HEK293 (cell line): ENCODE data around the gene ZBTB37.

ENCODE experiments used
- BCL11B ChIP-seq: fragments of 450-650 bp; formaldehyde crosslinking; IDR thresholded peaks from 2 replicates; pipeline ENCODE4 v1.5.1; 2016; ENCODE audit warnings: low read depth, missing biosample characterization, missing genetic modification characterization
- KLF10 ChIP-seq: fragments of 450-650 bp; IDR thresholded peaks from 2 replicates; pipeline ENCODE4 v1.5.1; 2018; ENCODE audit warnings: missing biosample characterization, mild to moderate bottlenecking, missing genetic modification characterization
- KLF16 ChIP-seq: fragments of 450-650 bp; formaldehyde crosslinking; IDR thresholded peaks from 2 replicates; pipeline ENCODE4 v1.5.1; 2017; ENCODE audit warnings: missing biosample characterization, missing genetic modification characterization
- KLF7 ChIP-seq: fragments of 450-650 bp; formaldehyde crosslinking; IDR thresholded peaks from 2 replicates; pipeline ENCODE4 v1.5.1; 2016; ENCODE audit warnings: missing biosample characterization, missing genetic modification characterization, borderline replicate concordance
- KLF8 ChIP-seq: fragments of 450-650 bp; formaldehyde crosslinking; IDR thresholded peaks from 2 replicates; pipeline ENCODE4 v1.5.1; 2016; ENCODE audit warnings: missing biosample characterization, missing genetic modification characterization
- MEIS1 ChIP-seq: sonication (generic); formaldehyde crosslinking; IDR thresholded peaks from 2 replicates; pipeline ENCODE4 v1.8.1; 2022; ENCODE audit warnings: missing genetic modification reagents, mild to moderate bottlenecking, borderline replicate concordance
- OVOL3 ChIP-seq: fragments of 450-650 bp; formaldehyde crosslinking; IDR thresholded peaks from 2 replicates; pipeline ENCODE4 v1.5.1; 2016; ENCODE audit warnings: missing biosample characterization, missing genetic modification characterization
- SALL2 ChIP-seq: fragments of 450-650 bp; formaldehyde crosslinking; IDR thresholded peaks from 2 replicates; pipeline ENCODE4 v1.5.0; 2017; ENCODE audit warnings: missing biosample characterization, mild to moderate bottlenecking, missing genetic modification characterization, borderline replicate concordance
- SP3 ChIP-seq: fragments of 450-650 bp; formaldehyde crosslinking; IDR thresholded peaks from 2 replicates; pipeline ENCODE4 v1.5.1; 2016; ENCODE audit warnings: missing biosample characterization, missing genetic modification characterization
- TRIM28 ChIP-seq: IDR thresholded peaks from 2 replicates; pipeline ENCODE4 v1.6.1; 2011; ENCODE audit warnings: low read length, control low read depth, borderline replicate concordance
- ZNF121 ChIP-seq: fragments of 450-650 bp; formaldehyde crosslinking; IDR thresholded peaks from 2 replicates; pipeline ENCODE4 v1.5.1; 2016; ENCODE audit warnings: missing biosample characterization, missing genetic modification characterization
- ZNF138 ChIP-seq: fragments of 450-650 bp; formaldehyde crosslinking; IDR thresholded peaks from 2 replicates; pipeline ENCODE4 v1.5.1; 2016; ENCODE audit warnings: missing biosample characterization, missing genetic modification characterization, borderline replicate concordance
- ZNF214 ChIP-seq: fragments of 450-650 bp; formaldehyde crosslinking; IDR thresholded peaks from 2 replicates; pipeline ENCODE4 v1.5.1; 2017; ENCODE audit warnings: missing biosample characterization, mild to moderate bottlenecking, missing genetic modification characterization, borderline replicate concordance
- ZNF24 ChIP-seq: fragments of 450-650 bp; formaldehyde crosslinking; IDR thresholded peaks from 2 replicates; pipeline ENCODE4 v1.5.1; 2016; ENCODE audit warnings: missing biosample characterization, missing genetic modification characterization
- ZNF274 ChIP-seq, 2 experiments: fragments of 200-500 bp in 1 of 2; fragments of 450-650 bp in 1 of 2; sonication (Bioruptor generic) in 1 of 2; formaldehyde crosslinking in 1 of 2; IDR thresholded peaks; 2 replicates each; pipeline versions ENCODE4 v1.5.1 to v1.6.1; 2014 to 2016; ENCODE audit warnings: borderline replicate concordance in 1 of 2, inconsistent platforms in 1 of 2, low read length in 1 of 2, missing biosample characterization in 1 of 2, missing genetic modification characterization in 1 of 2
- ZNF335 ChIP-seq: fragments of 450-650 bp; formaldehyde crosslinking; conservative IDR thresholded peaks from 2 replicates; pipeline ENCODE4 v1.5.1; 2016; ENCODE audit warnings: missing biosample characterization, missing genetic modification characterization
- ZNF350 ChIP-seq: fragments of 450-650 bp; formaldehyde crosslinking; IDR thresholded peaks from 2 replicates; pipeline ENCODE4 v1.5.0; 2017; ENCODE audit warnings: missing biosample characterization, mild to moderate bottlenecking, missing genetic modification characterization
- ZNF391 ChIP-seq: fragments of 450-650 bp; formaldehyde crosslinking; IDR thresholded peaks from 2 replicates; pipeline ENCODE4 v1.5.1; 2016; ENCODE audit warnings: low read depth, missing biosample characterization, missing genetic modification characterization, borderline replicate concordance
- ZNF404 ChIP-seq: fragments of 450-650 bp; formaldehyde crosslinking; IDR thresholded peaks from 2 replicates; pipeline ENCODE4 v1.5.1; 2017; ENCODE audit warnings: missing biosample characterization, missing genetic modification characterization
- ZNF473 ChIP-seq: fragments of 450-650 bp; formaldehyde crosslinking; IDR thresholded peaks from 2 replicates; pipeline ENCODE4 v1.5.1; 2017; ENCODE audit warnings: missing biosample characterization, missing genetic modification characterization
- ZNF510 ChIP-seq: fragments of 450-650 bp; formaldehyde crosslinking; IDR thresholded peaks from 2 replicates; pipeline ENCODE4 v1.5.1; 2018; ENCODE audit warnings: mild to moderate bottlenecking, missing genetic modification characterization, missing biosample characterization; ENCODE audit not compliant: insufficient replicate concordance
- ZNF558 ChIP-seq: fragments of 450-650 bp; formaldehyde crosslinking; IDR thresholded peaks from 2 replicates; pipeline ENCODE4 v1.5.1; 2016; ENCODE audit warnings: missing biosample characterization, missing genetic modification characterization
- ZNF629 ChIP-seq: fragments of 450-650 bp; formaldehyde crosslinking; IDR thresholded peaks from 2 replicates; pipeline ENCODE4 v1.5.1; 2017; ENCODE audit warnings: missing biosample characterization, missing genetic modification characterization
- ZNF677 ChIP-seq: fragments of 450-650 bp; IDR thresholded peaks from 2 replicates; pipeline ENCODE4 v1.5.0; 2018; ENCODE audit warnings: missing biosample characterization, mild to moderate bottlenecking, missing genetic modification characterization, moderate library complexity
- ZNF76 ChIP-seq: fragments of 450-650 bp; formaldehyde crosslinking; IDR thresholded peaks from 2 replicates; pipeline ENCODE4; 2016; ENCODE audit warnings: low read depth, missing biosample characterization, missing genetic modification characterization, borderline replicate concordance
- ZNF791 ChIP-seq: fragments of 450-650 bp; formaldehyde crosslinking; IDR thresholded peaks from 2 replicates; pipeline ENCODE4 v1.5.1; 2016; ENCODE audit warnings: missing biosample characterization, missing genetic modification characterization
- ZXDB ChIP-seq: fragments of 450-650 bp; formaldehyde crosslinking; IDR thresholded peaks from 2 replicates; pipeline ENCODE4 v1.5.1; 2016; ENCODE audit warnings: missing biosample characterization, missing genetic modification characterization
- TF ChIP-seq, protein P1 (sequence below): fragments of 450-650 bp; formaldehyde crosslinking; IDR thresholded peaks from 2 replicates; pipeline ENCODE4 v1.5.1; 2016; ENCODE audit warnings: missing biosample characterization, missing genetic modification characterization
- TF ChIP-seq, protein P2 (sequence below): fragments of 450-650 bp; formaldehyde crosslinking; IDR thresholded peaks from 2 replicates; pipeline ENCODE4 v1.5.1; 2016; ENCODE audit warnings: missing biosample characterization, missing genetic modification characterization, low read depth
- TF ChIP-seq, protein P3 (sequence below): fragments of 450-650 bp; formaldehyde crosslinking; IDR thresholded peaks from 2 replicates; pipeline ENCODE4 v1.5.1; 2016; ENCODE audit warnings: missing biosample characterization, missing genetic modification characterization
- TF ChIP-seq, protein P4 (sequence below): fragments of 450-650 bp; formaldehyde crosslinking; IDR thresholded peaks from 2 replicates; pipeline ENCODE4 v1.5.1; 2016; ENCODE audit warnings: missing biosample characterization, missing genetic modification characterization
- TF ChIP-seq, protein P5 (sequence below): fragments of 450-650 bp; formaldehyde crosslinking; IDR thresholded peaks from 2 replicates; pipeline ENCODE4 v1.5.1; 2016; ENCODE audit warnings: missing biosample characterization, missing genetic modification characterization
- TF ChIP-seq, protein P6 (sequence below): fragments of 450-650 bp; IDR thresholded peaks from 2 replicates; pipeline ENCODE4 v1.5.1; 2018; ENCODE audit warnings: missing biosample characterization, missing genetic modification characterization

ZBTB37 gene

DNA sequence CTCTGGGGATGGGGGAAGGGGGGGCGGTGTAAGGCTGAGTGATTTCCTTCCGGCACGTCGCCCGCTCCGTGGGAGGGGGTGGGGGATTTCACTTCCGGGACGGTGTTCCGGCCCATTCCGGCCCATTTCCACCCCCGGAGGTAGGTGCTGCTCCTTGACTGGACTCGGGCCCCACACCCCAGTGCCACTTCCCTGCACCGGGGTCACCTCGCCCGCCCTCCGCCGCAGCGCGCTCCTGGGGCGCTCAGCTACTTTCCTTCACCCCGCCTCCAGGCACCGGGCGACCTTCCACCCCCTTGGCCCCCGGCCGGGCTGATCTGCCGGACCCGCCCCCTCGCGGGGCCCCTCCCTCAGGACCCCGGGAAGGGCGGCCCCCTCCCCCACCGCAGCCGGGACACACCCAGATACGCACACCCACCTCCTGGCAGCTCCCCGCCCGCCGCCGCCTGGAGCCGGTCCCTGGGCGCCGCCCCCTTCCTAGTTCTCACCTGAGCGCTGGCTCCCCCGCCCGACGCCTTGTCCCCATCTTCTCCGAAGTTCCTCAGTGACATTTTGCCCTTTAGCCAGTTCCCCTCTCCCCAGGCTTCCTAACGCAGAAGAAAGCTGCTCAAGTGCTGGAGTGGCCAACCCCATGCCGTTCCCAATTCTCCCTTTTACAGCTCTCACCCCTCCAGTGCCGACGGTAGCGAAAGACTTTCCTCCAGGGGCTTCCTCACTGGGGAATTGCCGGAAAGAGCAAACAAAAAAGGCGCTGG is at the start of gene ZBTB37 (continued):
- TF ChIP-seq, protein P1, sequence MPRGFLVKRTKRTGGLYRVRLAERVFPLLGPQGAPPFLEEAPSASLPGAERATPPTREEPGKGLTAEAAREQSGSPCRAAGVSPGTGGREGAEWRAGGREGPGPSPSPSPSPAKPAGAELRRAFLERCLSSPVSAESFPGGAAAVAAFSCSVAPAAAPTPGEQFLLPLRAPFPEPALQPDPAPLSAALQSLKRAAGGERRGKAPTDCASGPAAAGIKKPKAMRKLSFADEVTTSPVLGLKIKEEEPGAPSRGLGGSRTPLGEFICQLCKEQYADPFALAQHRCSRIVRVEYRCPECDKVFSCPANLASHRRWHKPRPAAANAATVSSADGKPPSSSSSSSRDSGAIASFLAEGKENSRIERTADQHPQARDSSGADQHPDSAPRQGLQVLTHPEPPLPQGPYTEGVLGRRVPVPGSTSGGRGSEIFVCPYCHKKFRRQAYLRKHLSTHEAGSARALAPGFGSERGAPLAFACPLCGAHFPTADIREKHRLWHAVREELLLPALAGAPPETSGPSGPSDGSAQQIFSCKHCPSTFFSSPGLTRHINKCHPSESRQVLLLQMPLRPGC = peak; percentile 47; the same call in 1 of the 2 replicates
- TF ChIP-seq ZNF121 (tag by site-specific recombination) = no peak
- peak; percentile 29; the same call in 1 of the 2 replicates for TF ChIP-seq ZNF391 (tag by site-specific recombination)
- TF ChIP-seq ZNF629 (tag by site-specific recombination) = peak; percentile 12; the same call in 1 of the 2 replicates
- no peak for TF ChIP-seq ZNF791 (tag by site-specific recombination)
- TF ChIP-seq ZNF76 (tag by site-specific recombination) = no peak; the same call in 1 of the 2 replicates
- TF ChIP-seq, protein P2, sequence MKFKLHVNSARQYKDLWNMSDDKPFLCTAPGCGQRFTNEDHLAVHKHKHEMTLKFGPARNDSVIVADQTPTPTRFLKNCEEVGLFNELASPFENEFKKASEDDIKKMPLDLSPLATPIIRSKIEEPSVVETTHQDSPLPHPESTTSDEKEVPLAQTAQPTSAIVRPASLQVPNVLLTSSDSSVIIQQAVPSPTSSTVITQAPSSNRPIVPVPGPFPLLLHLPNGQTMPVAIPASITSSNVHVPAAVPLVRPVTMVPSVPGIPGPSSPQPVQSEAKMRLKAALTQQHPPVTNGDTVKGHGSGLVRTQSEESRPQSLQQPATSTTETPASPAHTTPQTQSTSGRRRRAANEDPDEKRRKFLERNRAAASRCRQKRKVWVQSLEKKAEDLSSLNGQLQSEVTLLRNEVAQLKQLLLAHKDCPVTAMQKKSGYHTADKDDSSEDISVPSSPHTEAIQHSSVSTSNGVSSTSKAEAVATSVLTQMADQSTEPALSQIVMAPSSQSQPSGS = no peak
- TF ChIP-seq ZNF473 (tag by site-specific recombination) = no peak
- peak; percentile 94 for TF ChIP-seq SP3 (tag by site-specific recombination)
- TF ChIP-seq ZNF335 = peak; percentile 96
- TF ChIP-seq, protein P3, sequence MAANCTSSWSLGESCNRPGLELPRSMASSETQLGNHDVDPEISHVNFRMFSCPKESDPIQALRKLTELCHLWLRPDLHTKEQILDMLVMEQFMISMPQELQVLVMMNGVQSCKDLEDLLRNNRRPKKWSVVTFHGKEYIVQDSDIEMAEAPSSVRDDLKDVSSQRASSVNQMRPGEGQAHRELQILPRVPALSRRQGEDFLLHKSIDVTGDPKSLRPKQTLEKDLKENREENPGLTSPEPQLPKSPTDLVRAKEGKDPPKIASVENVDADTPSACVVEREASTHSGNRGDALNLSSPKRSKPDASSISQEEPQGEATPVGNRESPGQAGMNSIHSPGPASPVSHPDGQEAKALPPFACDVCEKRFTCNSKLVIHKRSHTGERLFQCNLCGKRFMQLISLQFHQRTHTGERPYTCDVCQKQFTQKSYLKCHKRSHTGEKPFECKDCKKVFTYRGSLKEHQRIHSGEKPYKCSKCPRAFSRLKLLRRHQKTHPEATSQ = peak; percentile 72
- peak; percentile 95 for TF ChIP-seq KLF8
- TF ChIP-seq ZNF510 (tag by site-specific recombination) = no peak
- TF ChIP-seq ZNF274 (IDR thresholded peaks at IDR 0.05; ENCODE audit: low read length) = no peak
- TF ChIP-seq ZNF274 (tag by site-specific recombination; IDR thresholded peaks at IDR 0.05; ENCODE audit: borderline replicate concordance) = no peak
- peak; percentile 100 for TF ChIP-seq BCL11B (tag by site-specific recombination)
- TF ChIP-seq MEIS1 (CRISPR knock-in tag) = no peak
- peak; percentile 99 for TF ChIP-seq KLF10 (tag by site-specific recombination)
- peak; percentile 81; the same call in 1 of the 2 replicates for TF ChIP-seq ZXDB
- TF ChIP-seq ZNF404 = no peak
- TF ChIP-seq ZNF24 (tag by site-specific recombination) = peak; percentile 33; the same call in 1 of the 2 replicates
- TF ChIP-seq KLF7 = peak; percentile 98
- no peak for TF ChIP-seq ZNF350 (tag by site-specific recombination)
- no peak for TF ChIP-seq ZNF214 (tag by site-specific recombination)
- TF ChIP-seq, protein P4, sequence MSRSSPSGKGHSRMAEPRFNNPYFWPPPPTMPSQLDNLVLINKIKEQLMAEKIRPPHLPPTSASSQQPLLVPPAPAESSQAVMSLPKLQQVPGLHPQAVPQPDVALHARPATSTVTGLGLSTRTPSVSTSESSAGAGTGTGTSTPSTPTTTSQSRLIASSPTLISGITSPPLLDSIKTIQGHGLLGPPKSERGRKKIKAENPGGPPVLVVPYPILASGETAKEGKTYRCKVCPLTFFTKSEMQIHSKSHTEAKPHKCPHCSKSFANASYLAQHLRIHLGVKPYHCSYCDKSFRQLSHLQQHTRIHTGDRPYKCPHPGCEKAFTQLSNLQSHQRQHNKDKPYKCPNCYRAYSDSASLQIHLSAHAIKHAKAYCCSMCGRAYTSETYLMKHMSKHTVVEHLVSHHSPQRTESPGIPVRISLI (tag by site-specific recombination) = no peak
- TF ChIP-seq, protein P5, sequence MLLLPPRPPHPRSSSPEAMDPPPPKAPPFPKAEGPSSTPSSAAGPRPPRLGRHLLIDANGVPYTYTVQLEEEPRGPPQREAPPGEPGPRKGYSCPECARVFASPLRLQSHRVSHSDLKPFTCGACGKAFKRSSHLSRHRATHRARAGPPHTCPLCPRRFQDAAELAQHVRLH (tag by site-specific recombination) = peak; percentile 95
- TF ChIP-seq TRIM28 = no peak
- no peak for TF ChIP-seq ZNF677
- TF ChIP-seq, protein P6, sequence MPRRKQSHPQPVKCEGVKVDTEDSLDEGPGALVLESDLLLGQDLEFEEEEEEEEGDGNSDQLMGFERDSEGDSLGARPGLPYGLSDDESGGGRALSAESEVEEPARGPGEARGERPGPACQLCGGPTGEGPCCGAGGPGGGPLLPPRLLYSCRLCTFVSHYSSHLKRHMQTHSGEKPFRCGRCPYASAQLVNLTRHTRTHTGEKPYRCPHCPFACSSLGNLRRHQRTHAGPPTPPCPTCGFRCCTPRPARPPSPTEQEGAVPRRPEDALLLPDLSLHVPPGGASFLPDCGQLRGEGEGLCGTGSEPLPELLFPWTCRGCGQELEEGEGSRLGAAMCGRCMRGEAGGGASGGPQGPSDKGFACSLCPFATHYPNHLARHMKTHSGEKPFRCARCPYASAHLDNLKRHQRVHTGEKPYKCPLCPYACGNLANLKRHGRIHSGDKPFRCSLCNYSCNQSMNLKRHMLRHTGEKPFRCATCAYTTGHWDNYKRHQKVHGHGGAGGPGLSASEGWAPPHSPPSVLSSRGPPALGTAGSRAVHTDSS (tag by site-specific recombination) = no peak
- TF ChIP-seq SALL2 = no peak
- no peak for TF ChIP-seq ZNF138 (tag by site-specific recombination)
- TF ChIP-seq ZNF558 (tag by site-specific recombination) = no peak
- no peak for TF ChIP-seq OVOL3 (tag by site-specific recombination)
- TF ChIP-seq KLF16 = peak; percentile 97
